Fibroblast of skin of right biceps (primary cell): ENCODE results near the gene ARSI.

Experiments used
- DNase-seq: peaks from one replicate; pipeline ENCODE4 v3.0.0-alpha.2; 2013

The ARSI gene

GRCh38 chr5:150293091-150293941 lies 9.4 kb downstream of the ARSI start:
- DNase-seq, result no peak

GRCh38 chr5:150291388-150292385 lies 11.0 kb downstream of the ARSI start:
- peak; percentile 60 for DNase-seq

GRCh38 chr5:150289551-150290390 lies 12.9 kb downstream of the ARSI start, which contains the start of gene CAMK2A:
CAMK2A (minus strand) TSS chr5:150289773; CDS start chr5:150289625, 148 bp downstream.
- DNase-seq, result no peak

- no peak for DNase-seq
These were observed 13.9 kb downstream of the ARSI start for GRCh38 chr5:150288791-150289190.

- DNase-seq, result no peak
These were observed 14.3 kb downstream of the ARSI start for GRCh38 chr5:150288361-150288760.

- DNase-seq, result no peak
These were observed 15.9 kb downstream of the ARSI start for GRCh38 chr5:150286820-150287219.

- peak; percentile 61 for DNase-seq
These were observed 17.6 kb downstream of the ARSI start for GRCh38 chr5:150285114-150285513.

- no peak for DNase-seq
These were observed 18.4 kb downstream of the ARSI start for GRCh38 chr5:150284311-150284710.

GRCh38 chr5:150283904-150284303 lies 18.8 kb downstream of the ARSI start:
- DNase-seq, result no peak

- no peak for DNase-seq
These were observed 20.7 kb downstream of the ARSI start for GRCh38 chr5:150281987-150282386.

- DNase-seq, result no peak
These were observed 23.2 kb downstream of the ARSI start for GRCh38 chr5:150279330-150280020.

- peak; percentile 91 for DNase-seq
These were observed 23.8 kb downstream of the ARSI start for GRCh38 chr5:150278916-150279315.

- DNase-seq, result peak; percentile 53
These were observed 24.5 kb downstream of the ARSI start for GRCh38 chr5:150278046-150278730.

- no peak for DNase-seq
These were observed 25.7 kb downstream of the ARSI start for GRCh38 chr5:150277043-150277442.

- DNase-seq, result no peak
These were observed 27.9 kb downstream of the ARSI start for GRCh38 chr5:150274811-150275210.

GRCh38 chr5:150272531-150272930 lies 30.2 kb downstream of the ARSI start:
- peak; percentile 58 for DNase-seq

- no peak for DNase-seq
These were observed 30.8 kb downstream of the ARSI start for GRCh38 chr5:150271923-150272322.

- DNase-seq, result no peak
These were observed 31.4 kb downstream of the ARSI start for GRCh38 chr5:150271296-150271692.

- no peak for DNase-seq
These were observed 32.0 kb downstream of the ARSI start for GRCh38 chr5:150270541-150271295.

- peak; percentile 35 for DNase-seq
These were observed 35.8 kb downstream of the ARSI start for GRCh38 chr5:150266871-150267291.
